GM21526 (cell line): ENCODE measurements around the gene FAM168A.
"Not testable (repeated sequence)": the region's sequence is repeated elsewhere in the genome, so short reads cannot be mapped to it uniquely, and the experiment has no call there.

ENCODE experiments used
- ATAC-seq: cut with Tn5 transposase; IDR thresholded peaks from one replicate; pipeline ENCODE4 v1.9.1; 2021; ENCODE audit warnings: moderate library complexity; ENCODE audit not compliant: unreplicated experiment, low FRiP score

Gene FAM168A

GRCh38 chr11:73475549-73476095 is 122.3 kb downstream of the FAM168A start:
- ATAC-seq, result no peak

- ATAC-seq, result no peak
Measured at GRCh38 chr11:73473252-73473651, 124.7 kb downstream of the FAM168A start.

- ATAC-seq, result not testable (repeated sequence)
Measured at GRCh38 chr11:73470036-73470612, 127.8 kb downstream of the FAM168A start.

- ATAC-seq, result no peak
Measured at GRCh38 chr11:73469401-73469800, 128.5 kb downstream of the FAM168A start.

- ATAC-seq, result no peak
Measured at GRCh38 chr11:73468590-73469161, 129.2 kb downstream of the FAM168A start.

GRCh38 chr11:73467505-73467904 is 130.4 kb downstream of the FAM168A start:
- ATAC-seq, result no peak

GRCh38 chr11:73466643-73467042 is 131.3 kb downstream of the FAM168A start:
- no peak for ATAC-seq

GRCh38 chr11:73465871-73466270 is 132.0 kb downstream of the FAM168A start:
- no peak for ATAC-seq

- no peak for ATAC-seq
Measured at GRCh38 chr11:73465023-73465675, 132.8 kb downstream of the FAM168A start.

GRCh38 chr11:73464347-73464746 is 133.6 kb downstream of the FAM168A start:
- no peak for ATAC-seq

- no peak for ATAC-seq
Measured at GRCh38 chr11:73463359-73463758, 134.6 kb downstream of the FAM168A start.

- no peak for ATAC-seq
Measured at GRCh38 chr11:73461964-73462363, 135.9 kb downstream of the FAM168A start.

GRCh38 chr11:73461335-73461840 is 136.5 kb downstream of the FAM168A start:
- ATAC-seq, result no peak

GRCh38 chr11:73458201-73458600 is 139.7 kb downstream of the FAM168A start:
- no peak for ATAC-seq

GRCh38 chr11:73454987-73455386 is 142.9 kb downstream of the FAM168A start:
- ATAC-seq, result no peak

- no peak for ATAC-seq
Measured at GRCh38 chr11:73453562-73453961, 144.3 kb downstream of the FAM168A start.

GRCh38 chr11:73452726-73453125 is 145.2 kb downstream of the FAM168A start:
- ATAC-seq, result no peak

GRCh38 chr11:73451896-73452295 is 146.0 kb downstream of the FAM168A start:
- ATAC-seq, result no peak

- ATAC-seq, result no peak
Measured at GRCh38 chr11:73446766-73447165, 151.1 kb downstream of the FAM168A start.

- no peak for ATAC-seq
Measured at GRCh38 chr11:73445980-73446379, 151.9 kb downstream of the FAM168A start.

GRCh38 chr11:73439002-73439843 is 158.7 kb downstream of the FAM168A start:
- ATAC-seq, result no peak
